Osteocyte (in vitro differentiated cells): ENCODE results near the gene PTPRG. TPM values are rescaled to one million over a fixed set of nuclear protein-coding genes. Genes with fewer than 3 reads are reported as not detected.

Source experiments
- DNase-seq: peaks from one replicate; pipeline ENCODE4 v3.0.0; 2021; ENCODE audit warnings: mixed read lengths; ENCODE audit not compliant: unreplicated experiment; ENCODE audit errors: extremely low spot score
- H3K27ac Mint-ChIP-seq: one replicate; pipeline ENCODE4 v1.8.0; 2021; ENCODE audit warnings: mild to moderate bottlenecking, mixed read lengths; ENCODE audit not compliant: unreplicated experiment
- H3K27me3 Mint-ChIP-seq: one replicate; pipeline ENCODE4 v1.8.0; 2021; ENCODE audit warnings: mixed read lengths; ENCODE audit not compliant: unreplicated experiment
- H3K36me3 Mint-ChIP-seq: one replicate; pipeline ENCODE4 v1.8.0; 2021; ENCODE audit warnings: mixed read lengths; ENCODE audit not compliant: unreplicated experiment
- H3K4me1 Mint-ChIP-seq: one replicate; pipeline ENCODE4 v1.8.0; 2021; ENCODE audit warnings: mixed read lengths; ENCODE audit not compliant: unreplicated experiment
- H3K4me3 Mint-ChIP-seq: one replicate; pipeline ENCODE4 v1.8.0; 2021; ENCODE audit warnings: mild to moderate bottlenecking, moderate library complexity, mixed read lengths; ENCODE audit not compliant: unreplicated experiment
- H3K9me3 Mint-ChIP-seq: one replicate; pipeline ENCODE4 v1.8.0; 2021; ENCODE audit warnings: mixed read lengths; ENCODE audit not compliant: unreplicated experiment
- CTCF ChIP-seq: fragments of 200-600 bp; sonication (generic); IDR thresholded peaks from 2 replicates; pipeline ENCODE4 v1.5.0; 2021; ENCODE audit warnings: antibody characterized with exemption, mild to moderate bottlenecking, moderate library complexity
- total RNA-seq: library from RNA; stranded (reverse); gene quantifications from 2 replicates; pipeline ENCODE4 v1.2.1, GENCODE V29; 2021

PTPRG gene
- total RNA-seq, 1 donor from 2014 or later: 48.1 TPM

GRCh38 chr3:62020706-62021105 lies 459.3 kb downstream of the PTPRG start:
- no peak overlapping the region for H3K4me3 Mint-ChIP-seq
- TF ChIP-seq CTCF: no peak
- no peaks in the 10 kb centered on the region for H3K27me3 Mint-ChIP-seq
- DNase-seq: no peak
- no peaks in the 10 kb centered on the region for H3K36me3 Mint-ChIP-seq
- H3K9me3 Mint-ChIP-seq: peaks cover 7% of the 10 kb centered on the region
- no peak overlapping the region for H3K27ac Mint-ChIP-seq
- no peaks in the 10 kb centered on the region for H3K4me1 Mint-ChIP-seq

GRCh38 chr3:62022312-62022711 lies 460.9 kb downstream of the PTPRG start:
- no peaks in the 10 kb centered on the region for H3K36me3 Mint-ChIP-seq
- peaks cover 7% of the 10 kb centered on the region for H3K9me3 Mint-ChIP-seq
- no peak for DNase-seq
- H3K4me3 Mint-ChIP-seq: no peak overlapping the region
- H3K27me3 Mint-ChIP-seq: no peaks in the 10 kb centered on the region
- TF ChIP-seq CTCF: no peak
- H3K27ac Mint-ChIP-seq: no peak overlapping the region
- no peaks in the 10 kb centered on the region for H3K4me1 Mint-ChIP-seq

- Mint-ChIP-seq H3K9me3 (no peaks in the 10 kb centered on the region), H3K36me3 (no peaks in the 10 kb centered on the region), H3K4me3 (no peak overlapping the region), H3K27ac (no peak overlapping the region), H3K27me3 (no peaks in the 10 kb centered on the region), H3K4me1 (no peaks in the 10 kb centered on the region)
- no peak for DNase-seq
- TF ChIP-seq CTCF: no peak
Measured at GRCh38 chr3:62024882-62025281, 463.5 kb downstream of the PTPRG start.

GRCh38 chr3:62025913-62026312 lies 464.5 kb downstream of the PTPRG start:
- Mint-ChIP-seq H3K4me1 (no peaks in the 10 kb centered on the region), H3K36me3 (no peaks in the 10 kb centered on the region)

GRCh38 chr3:62027241-62027640 lies 465.9 kb downstream of the PTPRG start:
- no peak overlapping the region for H3K27ac Mint-ChIP-seq
- TF ChIP-seq CTCF: no peak
- no peak for DNase-seq
- H3K9me3 Mint-ChIP-seq: no peaks in the 10 kb centered on the region
- no peaks in the 10 kb centered on the region for H3K4me1 Mint-ChIP-seq
- no peak overlapping the region for H3K4me3 Mint-ChIP-seq
- no peaks in the 10 kb centered on the region for H3K36me3 Mint-ChIP-seq
- peaks cover 2% of the 10 kb centered on the region for H3K27me3 Mint-ChIP-seq

More at GRCh38 chr3:62025913-62026312, 464.5 kb downstream of the PTPRG start:
- Mint-ChIP-seq H3K4me3 (no peak overlapping the region), H3K9me3 (no peaks in the 10 kb centered on the region), H3K27ac (no peak overlapping the region), H3K27me3 (no peaks in the 10 kb centered on the region)
- TF ChIP-seq CTCF: no peak
- no peak for DNase-seq
